ENCODE data around the gene FUOM.

Gene FUOM

GRCh38 chr10:133366130-133366478 is 8.3 kb upstream of the FUOM start:
- no peak for DNase-seq

- DNase-seq: no peak
Measured at GRCh38 chr10:133365461-133366129, 7.8 kb upstream of the FUOM start.

- DNase-seq: no peak
Measured at GRCh38 chr10:133364645-133365431, 7.0 kb upstream of the FUOM start.

GRCh38 chr10:133362846-133363245 is 5.0 kb upstream of the FUOM start:
- no peak for DNase-seq

GRCh38 chr10:133361773-133362441 is 4.1 kb upstream of the FUOM start:
- no peak for DNase-seq

- no peak for DNase-seq
Measured at GRCh38 chr10:133361227-133361626, 3.4 kb upstream of the FUOM start.

- no peak for DNase-seq
Measured at GRCh38 chr10:133359972-133360610, 2.3 kb upstream of the FUOM start.

GRCh38 chr10:133359554-133359971 is 1.7 kb upstream of the FUOM start:
- DNase-seq: no peak

GRCh38 chr10:133358925-133359310 is 1.1 kb upstream of the FUOM start:
- DNase-seq: no peak

- no peak for DNase-seq
Measured at GRCh38 chr10:133358162-133358924, 524 bp upstream of the FUOM start.

GRCh38 chr10:133356549-133357284 is 1.1 kb downstream of the FUOM start:
- no peak for DNase-seq

GRCh38 chr10:133355991-133356390 is 1.8 kb downstream of the FUOM start:
- DNase-seq: no peak

GRCh38 chr10:133355266-133355665 is 2.6 kb downstream of the FUOM start:
- no peak for DNase-seq

GRCh38 chr10:133354672-133355240 is 3.1 kb downstream of the FUOM start:
- no peak for DNase-seq

GRCh38 chr10:133353988-133354605 is 3.7 kb downstream of the FUOM start:
- no peak for DNase-seq

- DNase-seq: no peak
Measured at GRCh38 chr10:133353202-133353959, 4.4 kb downstream of the FUOM start.

- DNase-seq: no peak
Measured at GRCh38 chr10:133351408-133352318, 6.2 kb downstream of the FUOM start.

GRCh38 chr10:133350950-133351329 is 6.9 kb downstream of the FUOM start:
- DNase-seq: no peak

- DNase-seq: no peak
Measured at GRCh38 chr10:133350283-133350949, 7.4 kb downstream of the FUOM start.
